Panc1 (cell line): ENCODE results near the gene NTN5. TPM values are rescaled to one million over a fixed set of nuclear protein-coding genes. Genes with fewer than 3 reads are reported as not detected.

Source experiments
- ATAC-seq: fragments of 200-7000 bp; cut with Tn5 transposase; 2 replicates; pipeline ENCODE4 v1.9.1; 2020; ENCODE audit warnings: mild to moderate bottlenecking, moderate library complexity
- BruUV-seq: library from RNA; stranded (reverse); fragments of 400-500 nt; replicated peaks from 2 replicates; lab custom pipeline; 2021; lab: Mats Ljungman, UMichigan
- CTCF ChIA-PET: fragments of 300-600 bp; sonication (Branson Sonifier 250); formaldehyde crosslinking; loops from one replicate; lab custom pipeline; 2022; ENCODE audit warnings: antibody characterized with exemption; lab: Charles Lee
- POLR2A ChIA-PET: fragments of 300-600 bp; sonication (Branson Sonifier 250); formaldehyde crosslinking; loops from one replicate; lab custom pipeline; 2022; ENCODE audit warnings: antibody characterized with exemption; lab: Charles Lee
- DNase-seq: peaks from one replicate; pipeline ENCODE4 v3.0.0-alpha.2; 2010; ENCODE audit warnings: low read depth, low spot score
- H3K27ac ChIP-seq: 2 replicates; pipeline ENCODE4 v1.5.1; 2011; ENCODE audit warnings: mild to moderate bottlenecking, low read length, inconsistent platforms
- H3K27me3 ChIP-seq: fragments of 200-500 bp; sonication (Bioruptor generic); 2 replicates; pipeline ENCODE4 v1.6.0; 2014; ENCODE audit warnings: low read length, inconsistent platforms; ENCODE audit not compliant: control insufficient read depth, insufficient read depth
- H3K36me3 ChIP-seq: fragments of 200-500 bp; sonication (Bioruptor generic); 2 replicates; pipeline ENCODE4 v1.5.1; 2014; ENCODE audit warnings: inconsistent platforms, mild to moderate bottlenecking, low read length, moderate library complexity; ENCODE audit not compliant: control insufficient read depth, insufficient read depth
- H3K4me1 ChIP-seq: 2 replicates; pipeline ENCODE4 v1.5.1; 2011; ENCODE audit warnings: inconsistent platforms, mild to moderate bottlenecking, low read length, moderate library complexity; ENCODE audit not compliant: control insufficient read depth, insufficient read depth
- H3K4me3 ChIP-seq, 2 experiments: 2 replicates each; pipeline ENCODE4 v1.5.1; 2011 to 2012; ENCODE audit warnings: low read depth in 2 of 2, low read length in 2 of 2, mild to moderate bottlenecking in 2 of 2, inconsistent platforms in 1 of 2, moderate library complexity in 1 of 2
- H3K9me3 ChIP-seq: fragments of 200-500 bp; sonication (Bioruptor generic); 2 replicates; pipeline ENCODE4 v1.5.1; 2014; ENCODE audit warnings: low read depth, mild to moderate bottlenecking, inconsistent platforms, low read length, moderate library complexity; ENCODE audit not compliant: control insufficient read depth, insufficient read depth
- CTCF ChIP-seq: fragments of 450-650 bp; IDR thresholded peaks from 2 replicates; pipeline ENCODE4 v1.5.1; 2017; ENCODE audit warnings: mild to moderate bottlenecking
- POLR2AphosphoS5 ChIP-seq: IDR thresholded peaks from 2 replicates; pipeline ENCODE4 v1.6.1; 2012; ENCODE audit warnings: mild to moderate bottlenecking, low read depth, low read length, moderate library complexity
- REST ChIP-seq, 2 experiments: IDR thresholded peaks; 2 replicates each; pipeline ENCODE4 v1.6.1; 2011 to 2012; ENCODE audit warnings: low read depth in 2 of 2, control low read depth in 1 of 2, low read length in 1 of 2, mild to moderate bottlenecking in 1 of 2, moderate library complexity in 1 of 2; ENCODE audit not compliant: insufficient read depth in 1 of 2
- SIN3A ChIP-seq: IDR thresholded peaks from 2 replicates; pipeline ENCODE4 v1.6.1; 2012; ENCODE audit warnings: low read depth, mild to moderate bottlenecking, low read length, moderate library complexity, borderline replicate concordance; ENCODE audit not compliant: insufficient read depth
- TCF7L2 ChIP-seq: IDR thresholded peaks from 2 replicates; pipeline ENCODE4 v1.6.1; 2011; ENCODE audit warnings: mild to moderate bottlenecking, low read depth, low read length, inconsistent platforms
- in situ Hi-C: cut with HindIII; loops from 2 replicates; pipeline ENCODE4 v1.10.0; 2016; ENCODE audit warnings: low sequenced_read_pairs, low pct_unique_long_range_greater_than_20kb
- intact Hi-C: fragments of 100-400 bp; cut with micrococcal nuclease; formaldehyde crosslinking; loops from one replicate; pipeline ENCODE4 v1.10.0; 2022; ENCODE audit not compliant: unreplicated experiment
- total RNA-seq: library from RNA; stranded (reverse); gene quantifications from one replicate; pipeline ENCODE4 v1.2.1, GENCODE V29; 2021; ENCODE audit not compliant: unreplicated experiment

The NTN5 gene
- total RNA-seq, 1 experiment from 2014 or later, result 0.23 TPM

- Histone ChIP-seq H3K4me1 (no peaks in the 10 kb centered on the region), H3K9me3 (no peaks in the 10 kb centered on the region), H3K27ac (no peak overlapping the region), H3K4me3 (no peak overlapping the region), H3K36me3 (no peaks in the 10 kb centered on the region), H3K27me3 (no peaks in the 10 kb centered on the region)
- no peak for ATAC-seq
- POLR2A ChIA-PET, result no interaction called here
- no peak for DNase-seq
- CTCF ChIA-PET, result no interaction called here
- in situ Hi-C loops (no loop called here), intact Hi-C loops (no loop called here)
- TF ChIP-seq TCF7L2 (no peak), POLR2AphosphoS5 (no peak), CTCF (no peak), SIN3A (no peak), REST (IDR thresholded peaks at IDR 0.05; ENCODE audit: insufficient read depth in 1 of 2, low read depth in 2 of 2, low read length in 1 of 2) (no peak)
- BruUV-seq, result no TSS peak
Measured at GRCh38 chr19:48703316-48703715, 30.5 kb upstream of the NTN5 start.

GRCh38 chr19:48702701-48703100 lies 29.9 kb upstream of the NTN5 start:
- TF ChIP-seq REST (IDR thresholded peaks at IDR 0.05; ENCODE audit: insufficient read depth in 1 of 2, low read depth in 2 of 2, low read length in 1 of 2), result no peak
- no peak for TF ChIP-seq SIN3A
- no peak for TF ChIP-seq POLR2AphosphoS5
- no peak for TF ChIP-seq CTCF
- no peak for TF ChIP-seq TCF7L2
- no peak overlapping the region for H3K27ac ChIP-seq
- in situ Hi-C loops (no loop called here), intact Hi-C loops (no loop called here)
- ChIA-PET POLR2A (no interaction called here), CTCF (no interaction called here)
- H3K36me3 ChIP-seq, result no peaks in the 10 kb centered on the region
- no TSS peak for BruUV-seq
- H3K27me3 ChIP-seq, result no peaks in the 10 kb centered on the region
- no peak overlapping the region for H3K4me3 ChIP-seq
- 0 out of 2 replicates have a peak, but pooled peaks cover 3% of the 10 kb centered on the region for H3K4me1 ChIP-seq
- no peaks in the 10 kb centered on the region for H3K9me3 ChIP-seq
- no peak for DNase-seq
- ATAC-seq, result no peak
